ENCODE measurements around the gene CERS6.

GRCh38 chr2:168521053-168521741, 65.1 kb downstream of the CERS6 start:
- TF ChIP-seq ASH2L (IDR thresholded peaks at IDR 0.05; ENCODE audit: borderline replicate concordance, low read depth), result no peak
- TF ChIP-seq TAF1 (IDR thresholded peaks at IDR 0.05; ENCODE audit: borderline replicate concordance, low read depth, low read length), result no peak
- TF ChIP-seq MAX (IDR thresholded peaks at IDR 0.05; ENCODE audit: low read depth, low read length), result no peak
- TF ChIP-seq POLR2A (IDR thresholded peaks at IDR 0.05; ENCODE audit: low read depth, low read length), result no peak
- TF ChIP-seq CTCF (IDR thresholded peaks at IDR 0.05 in 2 of 3, conservative IDR thresholded peaks at IDR 0.05 in 1 of 3; ENCODE audit: control insufficient read depth in 2 of 3, extremely low read depth in 1 of 3, insufficient read depth in 1 of 3, low read depth in 3 of 3, low read length in 3 of 3), result no peak
- TF ChIP-seq RCOR1 (conservative IDR thresholded peaks at IDR 0.05; ENCODE audit: low read depth, low read length), result no peak
- TF ChIP-seq ZNF274 (IDR thresholded peaks at IDR 0.05; ENCODE audit: insufficient read depth, insufficient read length), result no peak
- no peak for TF ChIP-seq MXI1 (IDR thresholded peaks at IDR 0.05; ENCODE audit: low read depth, low read length)
- TF ChIP-seq CBFB (IDR thresholded peaks at IDR 0.05; ENCODE audit: low read depth), result no peak
- TF ChIP-seq YY1 (IDR thresholded peaks at IDR 0.05; ENCODE audit: low read depth, low read length), result no peak
- no peak for TF ChIP-seq SREBF2 (IDR thresholded peaks at IDR 0.05; ENCODE audit: low read length)
- no peak for TF ChIP-seq FOXM1 (IDR thresholded peaks at IDR 0.05; ENCODE audit: low read depth, low read length)

Data from GM12878 (cell line).